ENCODE measurements around the gene ADM2. TPM values are rescaled to one million over a fixed set of nuclear protein-coding genes. Genes with fewer than 3 reads are reported as not detected.
A peak's percentile ranks its signal among the peaks of the same experiment; 100 is the strongest.

ADM2 gene
- total RNA-seq, 6 donors from 2014 or later = 0.30 to 3.1 (median 1.6) TPM

GRCh38 chr22:50488886-50489285 lies 7.5 kb downstream of the ADM2 start:
- DNase-seq (peak in 1 of 2 donors; percentile 54), ATAC-seq (ENCODE audit: low FRiP score in 2 of 2) (no peak)
- H3K27me3 ChIP-seq = no peaks in the 10 kb centered on the region
- H3K4me1 ChIP-seq = peaks cover 0 to 5% (median 0%) of the 10 kb centered on the region in 4 donors
- H3K27ac ChIP-seq = no peak overlapping the region
- H3K4me3 ChIP-seq = no peak overlapping the region
- no peaks in the 10 kb centered on the region for H3K36me3 ChIP-seq
- TF ChIP-seq POLR2AphosphoS5 (IDR thresholded peaks at IDR 0.05) (no peak), POLR2A (IDR thresholded peaks at IDR 0.05) (no peak), CTCF (IDR thresholded peaks at IDR 0.05) (no peak), EP300 (IDR thresholded peaks at IDR 0.05) (no peak)
- 67 to 73% methylated on average over 15 to 17 of the region's 19 CpGs for WGBS, 2 donors
- no peaks in the 10 kb centered on the region for H3K9me3 ChIP-seq

- TF ChIP-seq CTCF (IDR thresholded peaks at IDR 0.05) = no peak
- TF ChIP-seq POLR2AphosphoS5 (IDR thresholded peaks at IDR 0.05) = no peak
- TF ChIP-seq EP300 (IDR thresholded peaks at IDR 0.05) = no peak
- no peak for TF ChIP-seq POLR2A (IDR thresholded peaks at IDR 0.05)
- H3K4me1 ChIP-seq = peaks cover 0 to 5% (median 0%) of the 10 kb centered on the region in 4 donors
- no peak overlapping the region for H3K27ac ChIP-seq
- no peaks in the 10 kb centered on the region for H3K9me3 ChIP-seq
- DNase-seq = peak in 1 of 2 donors; percentile 65
- H3K27me3 ChIP-seq = no peaks in the 10 kb centered on the region
- ATAC-seq (ENCODE audit: low FRiP score in 2 of 2) = no peak
- H3K4me3 ChIP-seq = no peak overlapping the region
- no peaks in the 10 kb centered on the region for H3K36me3 ChIP-seq
- WGBS, 2 donors = 89 to 90% methylated on average over 14 to 30 of the region's 31 CpGs
Measured at GRCh38 chr22:50489363-50490243, 8.3 kb downstream of the ADM2 start.

GRCh38 chr22:50490531-50491308 lies 9.4 kb downstream of the ADM2 start:
- no peak overlapping the region for H3K4me3 ChIP-seq
- 54 to 57% methylated on average over 26 to 27 of the region's 27 CpGs for WGBS, 2 donors
- ATAC-seq (ENCODE audit: low FRiP score in 2 of 2) (no peak), DNase-seq (peak in 1 of 2 donors; percentile 46)
- H3K27ac ChIP-seq = no peak overlapping the region
- TF ChIP-seq EP300 (IDR thresholded peaks at IDR 0.05) = no peak
- peaks cover 0 to 5% (median 0%) of the 10 kb centered on the region in 4 donors for H3K4me1 ChIP-seq
- no peaks in the 10 kb centered on the region for H3K9me3 ChIP-seq
- H3K36me3 ChIP-seq = no peaks in the 10 kb centered on the region
- H3K27me3 ChIP-seq = no peaks in the 10 kb centered on the region

DNA sequence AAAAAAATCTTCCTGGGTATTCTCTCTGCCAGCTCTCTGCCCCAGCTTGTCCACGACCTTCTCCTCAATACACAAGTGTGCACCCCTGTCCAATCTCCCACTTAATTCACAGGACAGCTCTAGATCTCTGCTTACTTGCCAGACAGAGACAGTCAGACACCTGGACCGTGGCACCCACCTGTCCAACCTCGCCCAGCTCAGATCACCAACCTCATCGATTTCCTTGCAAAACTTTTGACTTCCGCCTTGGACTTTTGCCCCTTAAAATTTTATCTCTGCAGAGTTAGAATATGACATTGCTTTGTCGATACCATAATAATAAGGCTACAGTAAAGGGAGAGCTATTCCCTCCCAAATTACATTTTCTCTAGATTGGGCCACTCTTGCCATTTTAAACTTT lies 15.8 kb downstream of the ADM2 start:
- H3K27me3 ChIP-seq = no peaks in the 10 kb centered on the region
- no peak overlapping the region for H3K27ac ChIP-seq
- 85% methylated on average over 6 of the region's 6 CpGs for WGBS, 2 donors
- no peaks in the 10 kb centered on the region for H3K9me3 ChIP-seq
- H3K36me3 ChIP-seq = no peaks in the 10 kb centered on the region
- no peak for ATAC-seq (ENCODE audit: low FRiP score in 2 of 2)
- no peak for DNase-seq
- H3K4me1 ChIP-seq = peaks cover 3 to 8% (median 5%) of the 10 kb centered on the region in 4 donors
- no peak overlapping the region for H3K4me3 ChIP-seq
- TF ChIP-seq POLR2AphosphoS5 (IDR thresholded peaks at IDR 0.05) (no peak), EP300 (IDR thresholded peaks at IDR 0.05) (no peak), POLR2A (IDR thresholded peaks at IDR 0.05) (no peak), CTCF (IDR thresholded peaks at IDR 0.05) (no peak)

GRCh38 chr22:50498322-50498890 lies 17.1 kb downstream of the ADM2 start:
- DNase-seq = peak in 1 of 2 donors; percentile 75
- TF ChIP-seq EP300 (IDR thresholded peaks at IDR 0.05) = no peak
- peak; percentile 45 to 67 (median 57) for TF ChIP-seq CTCF (IDR thresholded peaks at IDR 0.05)
- no peak for TF ChIP-seq POLR2AphosphoS5 (IDR thresholded peaks at IDR 0.05)

More at GRCh38 chr22:50498322-50498890, 17.1 kb downstream of the ADM2 start:
- H3K36me3 ChIP-seq = peaks cover 7 to 12% (median 10%) of the 10 kb centered on the region in 4 donors
- peak; percentile 86 for ATAC-seq (ENCODE audit: low FRiP score in 2 of 2)
- no peaks in the 10 kb centered on the region for H3K9me3 ChIP-seq
- H3K27me3 ChIP-seq = no peaks in the 10 kb centered on the region
- no peak overlapping the region for H3K4me3 ChIP-seq
- no peak overlapping the region for H3K27ac ChIP-seq
- H3K4me1 ChIP-seq = peaks cover 3 to 8% (median 5%) of the 10 kb centered on the region in 4 donors
- WGBS, 2 donors = 21 to 32% methylated on average over 8 to 13 of the region's 13 CpGs

All from upper lobe of left lung (tissue), 6 donors.